GOT3 (cell line): ENCODE results near the gene DENND1C.
"Not testable (repeated sequence)": the region's sequence is repeated elsewhere in the genome, so short reads cannot be mapped to it uniquely, and the experiment has no call there.

Source experiments
- DNase-seq: peaks from one replicate; lab custom pipeline; 2025; ENCODE audit warnings: mixed read lengths; lab: John Stamatoyannopoulos, UW

Gene DENND1C

DNA sequence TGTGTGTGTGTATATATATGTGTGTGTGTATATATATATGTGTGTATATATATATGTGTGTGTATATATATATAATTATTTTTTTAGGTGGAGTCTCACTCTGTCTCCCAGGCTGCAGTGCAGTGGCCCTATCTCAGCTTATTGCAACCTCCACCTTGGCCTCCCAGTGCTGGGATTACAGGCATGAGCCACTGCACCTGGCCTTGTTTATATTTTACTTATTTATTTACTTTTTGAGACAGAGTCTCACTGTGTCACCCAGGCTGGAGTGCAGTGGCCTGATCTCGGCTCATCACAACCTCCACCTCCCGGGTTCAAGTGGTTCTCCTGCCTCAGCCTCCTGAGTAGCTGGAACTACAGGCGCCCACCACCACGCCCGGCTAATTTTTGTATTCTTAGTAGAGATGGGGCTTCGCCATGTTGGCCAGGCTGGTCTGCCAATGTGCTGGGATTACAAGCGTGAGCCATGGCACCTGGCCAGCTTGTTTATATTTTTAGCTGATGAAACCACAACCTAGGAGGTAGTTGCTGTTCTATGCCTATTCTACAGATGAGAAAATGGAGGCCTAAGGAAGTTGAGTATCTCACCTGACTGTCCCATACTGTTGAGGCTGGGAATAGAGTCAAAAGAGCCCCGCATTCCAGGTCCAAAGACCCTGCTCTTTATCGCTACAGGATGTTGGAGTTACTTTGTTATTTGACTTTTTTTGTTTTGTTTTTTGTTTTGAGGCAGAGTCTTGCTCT is 26.6 kb upstream of the DENND1C start:
- DNase-seq, result not testable (repeated sequence)

GRCh38 chr19:6503407-6504201 is 22.0 kb upstream of the DENND1C start:
- no peak for DNase-seq

- DNase-seq, result no peak
These were observed 20.4 kb upstream of the DENND1C start, which contains the start of gene TUBB4A for GRCh38 chr19:6501740-6502648. TSS of gene TUBB4A (minus strand) at chr19:6502309. CDS start at chr19:6502212, 97 bp downstream.

- DNase-seq, result no peak
These were observed 19.5 kb upstream of the DENND1C start for GRCh38 chr19:6500837-6501739.

- DNase-seq, result no peak
These were observed 17.6 kb upstream of the DENND1C start for GRCh38 chr19:6499052-6499790.

DNA sequence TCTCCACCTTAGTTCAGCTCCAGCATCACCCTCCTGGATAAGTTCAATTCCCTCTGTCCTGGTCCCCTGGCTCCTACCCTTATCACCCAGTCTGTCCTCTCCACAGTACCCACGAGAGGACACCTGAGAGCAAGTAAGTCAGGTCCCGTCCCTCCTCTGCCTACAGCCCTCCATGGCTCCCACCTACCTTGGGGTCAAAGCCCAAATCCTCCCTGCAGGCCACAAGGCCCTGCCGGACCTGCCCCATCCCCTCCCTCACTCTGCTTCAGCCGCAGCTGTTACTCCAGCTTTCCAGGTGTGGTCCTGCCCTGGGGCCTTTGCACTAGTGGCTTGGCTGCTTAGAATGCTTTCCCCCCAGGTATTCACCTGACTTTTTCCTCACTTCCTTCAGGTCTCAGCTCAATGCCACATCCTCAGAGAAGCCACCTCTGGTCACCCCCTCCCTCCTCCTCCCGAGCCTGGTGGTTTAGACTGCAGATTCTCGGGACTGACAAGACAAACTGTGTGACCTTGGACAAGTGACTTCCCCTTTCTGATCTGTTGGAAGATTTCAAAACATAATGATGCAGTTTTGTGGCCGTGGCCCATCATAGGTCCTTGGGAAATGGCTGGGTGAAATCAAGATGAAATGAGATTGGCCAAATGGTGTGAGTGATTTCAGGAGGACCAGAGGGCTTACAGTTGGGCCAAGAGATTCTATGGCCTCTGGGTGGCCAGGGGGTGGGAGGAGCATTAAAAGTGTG is 16.9 kb upstream of the DENND1C start:
- no peak for DNase-seq

DNA sequence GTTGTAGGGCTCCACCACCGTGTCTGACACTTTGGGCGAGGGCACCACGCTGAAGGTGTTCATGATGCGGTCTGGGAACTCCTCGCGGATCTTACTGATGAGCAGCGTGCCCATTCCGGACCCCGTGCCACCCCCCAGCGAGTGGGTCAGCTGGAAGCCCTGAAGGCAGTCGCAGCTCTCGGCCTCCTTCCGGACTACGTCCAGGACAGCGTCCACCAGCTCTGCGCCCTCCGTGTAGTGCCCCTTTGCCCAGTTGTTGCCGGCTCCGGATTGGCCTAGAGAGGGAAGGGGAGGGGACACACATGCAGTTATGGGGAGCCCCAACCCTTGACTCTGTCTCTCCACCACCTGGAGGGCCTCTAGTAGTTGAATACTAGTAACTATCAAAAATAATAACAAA is 14.4 kb upstream of the DENND1C start:
- DNase-seq, result no peak

GRCh38 chr19:6494438-6495036 is 12.9 kb upstream of the DENND1C start:
- no peak for DNase-seq

DNA sequence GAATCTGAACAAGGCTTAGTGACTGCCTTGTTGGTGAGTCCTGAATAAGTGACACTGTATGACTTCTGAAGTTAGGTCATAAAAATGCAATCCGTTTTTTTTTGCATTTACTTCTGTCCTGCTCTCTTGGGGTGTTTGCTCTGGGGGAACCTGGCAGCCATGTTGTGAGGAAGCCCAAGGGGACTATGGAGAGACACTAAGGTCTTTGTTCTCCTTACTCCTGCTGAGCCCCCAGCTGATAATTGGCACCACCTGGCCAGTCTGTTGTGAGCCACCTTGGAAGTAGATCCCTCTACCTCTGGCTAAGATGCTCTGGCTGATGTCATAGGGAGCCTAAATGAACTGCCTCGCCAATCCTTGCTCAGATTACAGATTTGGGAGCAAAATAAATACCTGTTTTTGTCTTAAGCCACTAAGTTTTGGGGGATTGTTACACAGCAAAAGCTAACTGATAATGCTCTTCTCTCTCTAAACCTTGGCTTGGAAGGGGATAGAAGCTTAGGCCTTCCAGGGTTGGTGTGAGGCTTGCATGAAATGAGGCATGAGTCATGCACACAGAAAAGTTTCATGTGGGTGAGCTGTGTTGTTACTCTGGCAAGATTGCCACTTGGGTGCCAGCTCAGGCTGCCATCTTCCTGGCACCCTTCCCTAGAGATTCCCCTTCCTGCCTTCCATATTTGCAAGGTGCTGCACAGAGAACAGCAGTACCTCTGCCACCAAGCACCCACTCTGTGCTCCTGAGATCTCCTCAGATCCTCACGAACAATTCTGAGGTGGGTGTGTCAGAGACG is 10.4 kb upstream of the DENND1C start:
- DNase-seq, result no peak

DNA sequence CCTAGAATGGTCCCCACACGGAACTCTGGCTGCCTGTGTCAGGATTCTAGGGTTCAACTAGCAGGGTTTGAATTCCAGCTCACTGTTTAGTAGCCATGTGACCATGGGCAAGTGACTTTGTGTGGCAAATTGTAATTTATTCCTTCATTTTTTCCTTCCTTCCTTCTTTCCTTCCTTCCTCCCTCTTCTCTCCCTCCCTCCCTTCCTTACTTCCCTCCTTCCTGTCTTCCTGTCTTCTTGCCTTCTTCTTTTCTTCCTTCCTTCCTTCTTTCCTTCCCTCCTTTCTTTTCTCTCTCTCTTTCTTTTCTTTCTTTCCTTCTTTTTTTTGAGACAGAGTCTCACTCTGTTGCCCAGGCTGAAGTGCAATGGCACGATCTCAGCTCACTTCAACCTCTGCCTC is 8.5 kb upstream of the DENND1C start:
- DNase-seq, result no peak

- DNase-seq, result no peak
These were observed 7.9 kb upstream of the DENND1C start for GRCh38 chr19:6489278-6490061.

DNA sequence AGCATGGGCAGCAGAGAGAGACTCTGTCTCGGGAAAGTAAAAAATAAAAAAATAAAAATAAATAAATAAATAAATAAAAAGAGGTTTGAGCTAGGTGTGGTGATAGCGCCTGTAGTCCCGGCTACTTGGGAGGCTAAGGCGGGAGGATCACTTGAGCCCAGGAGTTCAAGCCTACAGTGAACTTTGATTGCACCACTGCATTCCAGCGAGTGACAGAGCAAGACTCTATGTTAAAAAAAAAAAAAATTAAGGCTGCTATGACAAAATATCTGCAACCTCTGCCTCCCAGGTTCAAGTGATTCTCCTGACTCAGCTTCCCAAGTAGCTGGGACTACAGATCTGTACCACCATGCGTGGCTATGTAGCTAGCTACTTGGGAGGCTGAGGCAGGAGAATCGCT is 3.2 kb upstream of the DENND1C start:
- DNase-seq, result no peak

- no peak for DNase-seq
These were observed 2.6 kb upstream of the DENND1C start for GRCh38 chr19:6484230-6484629.

DNA sequence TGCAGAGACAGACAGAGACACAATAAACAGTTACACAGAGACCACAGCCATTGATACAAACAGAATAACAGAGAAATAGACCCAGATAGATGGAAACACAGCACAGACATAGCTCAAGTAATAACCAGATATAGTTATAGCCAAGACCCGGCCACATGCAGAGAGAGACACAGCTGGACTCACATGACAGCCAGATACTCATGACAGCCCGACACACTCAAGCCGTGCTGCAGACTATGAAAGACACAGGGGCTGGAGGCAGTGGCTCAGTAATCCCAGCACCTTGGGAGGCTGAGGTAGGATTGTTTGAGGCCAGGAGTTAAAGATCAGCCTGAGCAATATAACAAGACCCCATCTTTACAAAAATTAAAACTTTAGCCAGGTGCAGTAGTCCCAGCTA is 1.6 kb upstream of the DENND1C start:
- no peak for DNase-seq

DNA sequence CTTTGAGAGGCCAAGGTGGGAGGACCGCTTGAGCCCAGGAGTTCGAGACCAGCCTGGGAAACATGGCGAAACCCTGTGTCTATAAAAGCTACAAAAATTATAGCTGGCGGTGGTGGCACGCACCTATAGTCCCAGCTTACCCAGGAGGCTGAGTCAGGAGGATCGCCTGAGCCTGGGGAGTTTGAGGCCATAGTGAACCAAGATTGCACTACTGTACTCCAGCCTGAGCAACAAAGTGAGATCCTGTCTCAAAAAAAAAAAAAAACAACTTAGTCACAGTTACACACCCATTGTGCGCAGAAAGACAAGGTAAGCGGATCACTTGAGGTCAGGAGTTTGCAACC is 728 bp upstream of the DENND1C start:
- no peak for DNase-seq

DNA sequence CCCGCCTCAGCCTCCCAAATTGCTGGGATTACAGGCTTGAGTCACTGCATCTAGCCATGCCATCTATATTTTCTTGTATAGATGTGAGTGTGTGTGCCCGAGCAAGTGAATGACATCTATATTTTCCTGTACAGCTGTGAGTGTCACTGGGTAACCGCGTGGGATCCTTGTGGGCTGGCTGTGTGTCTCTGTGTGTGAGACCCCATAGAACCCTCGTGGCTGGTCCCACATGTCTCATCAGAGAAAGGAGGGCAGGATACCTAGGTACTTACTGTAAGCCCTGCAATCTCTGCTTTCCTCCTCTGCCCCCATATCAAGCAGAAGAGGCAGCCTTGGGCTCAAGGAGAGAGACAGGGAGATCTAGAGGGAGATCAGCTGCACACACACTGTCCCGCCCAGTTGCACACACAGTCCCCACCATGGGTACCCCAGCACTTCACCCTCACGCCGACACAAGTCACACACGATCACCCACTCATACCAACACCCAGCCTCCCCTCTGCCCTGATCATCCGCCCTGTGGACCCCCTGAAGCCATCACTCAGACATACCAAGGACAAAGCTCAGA is 655 bp downstream of the DENND1C start:
- DNase-seq, result no peak

GRCh38 chr19:6479836-6480398 is 1.7 kb downstream of the DENND1C start:
- no peak for DNase-seq
